Keratinocyte (primary cell): Measurements from ENCODE around the gene SCAMP2.

ENCODE experiments used
- CTCF ChIP-seq, 3 experiments: IDR thresholded peaks in 1 of 3; conservative IDR thresholded peaks in 1 of 3; optimal IDR thresholded peaks in 1 of 3; 2 replicates in 2 of 3; 3 replicates in 1 of 3; pipeline versions ENCODE3 to v1.5.1; 2011; ENCODE audit warnings: low read length in 3 of 3, mild to moderate bottlenecking in 3 of 3, moderate library complexity in 2 of 3, control low read depth in 1 of 3, inconsistent platforms in 1 of 3; ENCODE audit not compliant: insufficient read depth in 2 of 3; ENCODE audit errors: extremely low read depth in 1 of 3
- EZH2 ChIP-seq: IDR thresholded peaks from one replicate; pipeline ENCODE4 v1.6.1; 2012; ENCODE audit warnings: inconsistent platforms, mild to moderate bottlenecking, low read length, moderate library complexity

- TF ChIP-seq CTCF (optimal IDR thresholded peaks at IDR 0.05 in 1 of 3, IDR thresholded peaks at IDR 0.05 in 1 of 3, conservative IDR thresholded peaks at IDR 0.05 in 1 of 3; ENCODE audit: extremely low read depth in 1 of 3, insufficient read depth in 2 of 3, low read length in 3 of 3) (no peak), EZH2 (no peak)
These were observed 39.9 kb upstream of the SCAMP2 start for GRCh38 chr15:74913041-74913440.
